AG09309 (cell line): ENCODE results near the gene PTGDS.

Experiments
- DNase-seq: peaks from one replicate; pipeline ENCODE4 v3.0.0-alpha.2; 2010; ENCODE audit warnings: low read depth
- H3K4me3 ChIP-seq: 2 replicates; pipeline ENCODE4 v1.5.1; 2011; ENCODE audit warnings: mild to moderate bottlenecking, low read depth, low read length, moderate library complexity; ENCODE audit not compliant: control insufficient read depth
- TF ChIP-seq, protein P1 (sequence below): IDR thresholded peaks from 2 replicates; pipeline ENCODE4 v1.5.1; 2011; ENCODE audit warnings: mild to moderate bottlenecking, low read depth, low read length, inconsistent platforms; ENCODE audit not compliant: insufficient read depth, control insufficient read depth; ENCODE audit errors: missing control alignments

Gene PTGDS

GRCh38 chr9:136973618-136974617 lies 3.4 kb upstream of the PTGDS start:
- TF ChIP-seq, protein P1, sequence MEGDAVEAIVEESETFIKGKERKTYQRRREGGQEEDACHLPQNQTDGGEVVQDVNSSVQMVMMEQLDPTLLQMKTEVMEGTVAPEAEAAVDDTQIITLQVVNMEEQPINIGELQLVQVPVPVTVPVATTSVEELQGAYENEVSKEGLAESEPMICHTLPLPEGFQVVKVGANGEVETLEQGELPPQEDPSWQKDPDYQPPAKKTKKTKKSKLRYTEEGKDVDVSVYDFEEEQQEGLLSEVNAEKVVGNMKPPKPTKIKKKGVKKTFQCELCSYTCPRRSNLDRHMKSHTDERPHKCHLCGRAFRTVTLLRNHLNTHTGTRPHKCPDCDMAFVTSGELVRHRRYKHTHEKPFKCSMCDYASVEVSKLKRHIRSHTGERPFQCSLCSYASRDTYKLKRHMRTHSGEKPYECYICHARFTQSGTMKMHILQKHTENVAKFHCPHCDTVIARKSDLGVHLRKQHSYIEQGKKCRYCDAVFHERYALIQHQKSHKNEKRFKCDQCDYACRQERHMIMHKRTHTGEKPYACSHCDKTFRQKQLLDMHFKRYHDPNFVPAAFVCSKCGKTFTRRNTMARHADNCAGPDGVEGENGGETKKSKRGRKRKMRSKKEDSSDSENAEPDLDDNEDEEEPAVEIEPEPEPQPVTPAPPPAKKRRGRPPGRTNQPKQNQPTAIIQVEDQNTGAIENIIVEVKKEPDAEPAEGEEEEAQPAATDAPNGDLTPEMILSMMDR: no peak
- H3K4me3 ChIP-seq: no peak overlapping the region
- DNase-seq: no peak

DNA sequence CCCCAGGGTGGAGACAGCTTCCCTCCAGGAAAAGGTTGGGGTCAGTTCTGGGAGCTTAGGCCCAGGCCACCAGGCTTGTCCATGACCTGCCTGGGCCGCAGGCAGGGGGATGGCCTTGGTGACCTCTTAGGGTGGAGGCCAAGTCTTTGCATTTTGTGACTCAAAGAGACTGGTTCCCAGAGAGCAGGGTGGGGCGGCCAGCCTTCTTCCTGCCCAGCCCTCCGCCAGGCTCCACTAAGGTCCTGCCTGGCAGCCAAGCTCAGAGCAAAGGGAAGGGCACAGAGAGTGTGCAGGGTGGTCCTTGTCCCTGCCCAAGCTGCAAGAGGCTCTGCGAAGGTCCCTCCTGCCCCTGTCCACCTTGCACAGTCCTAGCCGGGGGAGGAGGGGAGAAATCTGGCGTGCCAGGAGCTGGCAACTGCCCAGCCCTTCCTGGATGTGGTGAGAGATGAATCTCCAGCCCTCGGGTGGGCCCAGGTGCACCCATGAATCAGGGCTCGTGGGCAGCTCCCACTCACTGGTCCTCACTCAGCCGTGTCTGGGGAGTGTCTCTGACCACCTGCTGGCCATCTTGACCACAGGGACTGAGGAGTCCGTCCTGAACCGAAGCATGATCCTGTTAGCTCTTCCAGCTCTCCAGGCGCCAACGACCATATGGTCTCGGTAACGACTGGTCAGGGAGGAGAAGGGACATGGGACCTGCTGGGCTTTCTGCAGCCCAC lies 2.3 kb upstream of the PTGDS start:
- no peak overlapping the region for H3K4me3 ChIP-seq
- no peak for DNase-seq
- TF ChIP-seq, protein P1: no peak

DNA sequence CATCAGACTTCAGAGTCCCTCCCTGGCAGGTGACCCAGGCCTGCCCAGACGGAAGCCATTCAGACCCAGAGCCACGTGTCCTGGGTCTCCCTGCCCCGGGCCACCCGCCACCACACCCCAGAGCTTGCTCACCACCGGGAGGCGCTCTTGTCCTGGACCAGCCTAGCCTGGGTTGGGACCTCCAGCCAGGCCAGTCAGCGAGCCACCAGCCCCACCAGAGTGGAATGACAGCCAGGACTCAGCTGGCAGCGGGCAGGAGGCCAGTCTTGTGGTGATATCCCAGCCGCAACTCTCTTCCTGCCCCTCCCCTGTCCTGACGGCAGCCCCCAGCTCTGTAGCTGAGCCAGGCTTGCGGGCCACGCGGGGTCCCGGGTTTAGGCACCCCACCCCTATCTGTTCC lies 1.7 kb upstream of the PTGDS start:
- DNase-seq: no peak
- TF ChIP-seq, protein P1: no peak
- no peak overlapping the region for H3K4me3 ChIP-seq

DNA sequence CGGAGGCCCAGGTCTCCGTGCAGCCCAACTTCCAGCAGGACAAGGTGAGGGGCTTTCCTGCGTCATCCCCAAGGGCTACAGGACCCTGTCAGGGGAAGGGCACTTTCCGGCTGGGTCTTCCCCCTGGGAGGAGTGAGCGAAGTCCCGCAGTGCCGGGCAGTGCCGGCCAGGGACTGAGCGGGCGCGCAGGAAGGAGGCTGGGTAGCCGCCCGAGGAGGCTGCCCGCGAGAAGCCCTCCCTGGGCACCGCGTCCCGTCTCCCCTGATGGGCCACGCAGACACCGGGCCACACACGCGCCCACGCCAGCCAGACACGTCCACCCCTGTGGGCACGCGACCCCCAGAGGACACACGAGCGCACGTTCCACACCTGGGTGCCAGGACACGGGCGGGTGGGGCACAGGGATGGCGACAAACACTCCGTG lies 357 bp downstream of the PTGDS start:
- DNase-seq: no peak
- peak overlapping the region; percentile 42 for H3K4me3 ChIP-seq
- TF ChIP-seq, protein P1: no peak

GRCh38 chr9:136978073-136978864 lies 965 bp downstream of the PTGDS start:
- H3K4me3 ChIP-seq: peak overlapping the region; percentile 42
- no peak for DNase-seq
- TF ChIP-seq, protein P1: no peak

DNA sequence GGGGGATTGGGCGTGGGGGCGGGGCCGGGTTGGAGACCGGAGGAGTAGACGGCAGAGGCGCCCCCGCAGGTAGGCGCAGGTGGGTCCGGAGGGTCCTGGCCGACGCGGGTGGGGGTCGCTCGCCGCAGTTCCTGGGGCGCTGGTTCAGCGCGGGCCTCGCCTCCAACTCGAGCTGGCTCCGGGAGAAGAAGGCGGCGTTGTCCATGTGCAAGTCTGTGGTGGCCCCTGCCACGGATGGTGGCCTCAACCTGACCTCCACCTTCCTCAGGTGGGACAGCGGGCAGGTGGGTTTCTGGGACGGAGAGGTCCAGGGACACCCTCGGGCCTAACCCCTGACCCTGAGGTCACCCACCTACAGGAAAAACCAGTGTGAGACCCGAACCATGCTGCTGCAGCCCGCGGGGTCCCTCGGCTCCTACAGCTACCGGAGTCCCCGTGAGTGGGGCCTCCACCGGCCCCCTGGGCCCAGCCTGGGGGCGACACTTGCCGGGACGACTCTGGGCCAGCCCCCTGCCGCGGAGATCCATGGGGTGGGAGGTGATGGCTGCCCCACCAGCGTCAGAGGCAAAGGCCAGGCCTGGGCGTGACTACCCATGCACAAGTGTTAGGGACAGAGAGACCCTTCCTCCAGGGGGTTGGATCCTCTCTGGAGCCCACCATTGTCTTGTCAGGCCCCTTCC lies 1.7 kb downstream of the PTGDS start:
- no peak overlapping the region for H3K4me3 ChIP-seq
- TF ChIP-seq, protein P1: no peak
- no peak for DNase-seq
